H1 (cell line): Measurements from ENCODE around the gene CALU. TPM values are rescaled to one million over a fixed set of nuclear protein-coding genes. Genes with fewer than 3 reads are reported as not detected.

ENCODE experiments used
- CTCF ChIA-PET: fragments of 300-600 bp; sonication (Branson Sonifier 250); formaldehyde crosslinking; loops from one replicate; lab custom pipeline; 2021; ENCODE audit not compliant: partially characterized antibody; lab: Charles Lee
- POLR2A ChIA-PET: fragments of 300-600 bp; sonication (Branson Sonifier 250); formaldehyde crosslinking; loops from one replicate; lab custom pipeline; 2021; ENCODE audit warnings: inconsistent platforms; ENCODE audit not compliant: partially characterized antibody; lab: Charles Lee
- DNase-seq, 2 experiments: peaks; one replicate each; pipeline versions ENCODE4 v3.0.0 to v3.0.0-alpha.2; 2010 to 2022; ENCODE audit warnings: low spot score in 2 of 2, low read depth in 1 of 2, mixed read lengths in 1 of 2
- FAIRE-seq: peaks from 2 replicates; lab custom pipeline; 2011; peaks lifted over from hg19 to GRCh38; lab: Jason Lieb, UNC
- H2AFZ ChIP-seq: 2 replicates; pipeline ENCODE4 v1.8.1; 2012; ENCODE audit warnings: low read length, inconsistent platforms
- H2AK5ac ChIP-seq: 2 replicates; pipeline ENCODE4 v1.6.1; 2013; ENCODE audit warnings: low read depth, low read length
- H2BK120ac ChIP-seq: replicated peaks from 2 replicates; pipeline ENCODE3; 2013; ENCODE audit warnings: low read depth, low read length, inconsistent platforms
- H2BK12ac ChIP-seq: 2 replicates; pipeline ENCODE4 v1.6.1; 2013; ENCODE audit warnings: low read depth, low read length
- H2BK15ac ChIP-seq: 2 replicates; pipeline ENCODE4 v1.6.1; 2013; ENCODE audit warnings: low read length
- H2BK20ac ChIP-seq: 2 replicates; pipeline ENCODE4 v1.6.1; 2013; ENCODE audit warnings: low read length
- H2BK5ac ChIP-seq: 2 replicates; pipeline ENCODE4 v1.6.1; 2013; ENCODE audit warnings: low read depth, low read length
- H3K14ac ChIP-seq: 2 replicates; pipeline ENCODE4 v1.6.1; 2013; ENCODE audit warnings: inconsistent platforms; ENCODE audit not compliant: insufficient read length
- H3K18ac ChIP-seq: 2 replicates; pipeline ENCODE4 v1.6.1; 2013; ENCODE audit warnings: low read length; ENCODE audit errors: extremely low read depth
- H3K23ac ChIP-seq: 2 replicates; pipeline ENCODE4 v1.6.1; 2013; ENCODE audit warnings: inconsistent platforms; ENCODE audit not compliant: insufficient read length
- H3K23me2 ChIP-seq: 2 replicates; pipeline ENCODE4 v1.6.1; 2013; ENCODE audit warnings: low read depth, low read length
- H3K27ac ChIP-seq: 2 replicates; pipeline ENCODE4 v1.6.1; 2011; ENCODE audit warnings: low read depth, low read length, inconsistent platforms
- H3K27me3 ChIP-seq, 4 experiments: replicated peaks in 1 of 4; 1 replicate in 1 of 4; 2 replicates in 3 of 4; pipeline versions ENCODE4 v1.6.1 to v1.8.1; 2011 to 2013; ENCODE audit warnings: low read length in 3 of 4, mild to moderate bottlenecking in 3 of 4, inconsistent platforms in 2 of 4, mixed read lengths in 2 of 4, moderate library complexity in 1 of 4; ENCODE audit not compliant: control insufficient read depth in 3 of 4, insufficient read depth in 3 of 4; ENCODE audit errors: extremely low read depth in 1 of 4
- H3K36me3 ChIP-seq, 4 experiments: 2 replicates each; pipeline versions ENCODE4 v1.6.1 to v1.8.1; 2011 to 2013; ENCODE audit warnings: mild to moderate bottlenecking in 4 of 4, low read length in 3 of 4, moderate library complexity in 2 of 4, control low read depth in 1 of 4, inconsistent platforms in 1 of 4; ENCODE audit not compliant: insufficient read depth in 4 of 4, control insufficient read depth in 2 of 4
- H3K4ac ChIP-seq: replicated peaks from 2 replicates; pipeline ENCODE3; 2013; ENCODE audit warnings: low read length, low read depth, mixed read lengths, inconsistent platforms; ENCODE audit not compliant: insufficient read length
- H3K4me1 ChIP-seq, 4 experiments: replicated peaks in 1 of 4; 1 replicate in 1 of 4; 2 replicates in 3 of 4; pipeline versions ENCODE4 v1.6.1 to v1.8.1; 2011 to 2013; ENCODE audit warnings: low read length in 3 of 4, inconsistent platforms in 2 of 4, mixed read lengths in 1 of 4; ENCODE audit not compliant: insufficient read depth in 4 of 4, control insufficient read depth in 3 of 4
- H3K4me2 ChIP-seq, 2 experiments: 2 replicates each; pipeline versions ENCODE4 v1.6.1 to v1.8.1; 2011 to 2013; ENCODE audit warnings: low read depth in 2 of 2, low read length in 2 of 2, control low read depth in 1 of 2, inconsistent platforms in 1 of 2, mild to moderate bottlenecking in 1 of 2; ENCODE audit not compliant: insufficient read depth in 1 of 2
- H3K4me3 ChIP-seq, 4 experiments: fragments of 200-600, 300-600 bp in 1 of 4; sonication (generic), shearing (Covaris generic), sonication (Bioruptor Twin) in 1 of 4; 2 replicates each; pipeline versions ENCODE4 v1.5.1 to v1.8.1; 2011 to 2016; ENCODE audit warnings: low read length in 4 of 4, low read depth in 3 of 4, control low read depth in 2 of 4, inconsistent platforms in 2 of 4, mild to moderate bottlenecking in 2 of 4, mixed read lengths in 1 of 4, moderate library complexity in 1 of 4; ENCODE audit not compliant: insufficient read depth in 2 of 4; ENCODE audit errors: extremely low read depth in 1 of 4
- H3K56ac ChIP-seq: replicated peaks from 2 replicates; pipeline ENCODE3; 2013; ENCODE audit warnings: low read depth, mild to moderate bottlenecking, mixed read lengths, low read length, inconsistent platforms; ENCODE audit not compliant: insufficient read length
- H3K79me1 ChIP-seq: 2 replicates; pipeline ENCODE4 v1.6.1; 2013; ENCODE audit warnings: low read depth, low read length, control low read depth
- H3K79me2 ChIP-seq, 2 experiments: 2 replicates each; pipeline versions ENCODE4 v1.6.1 to v1.8.1; 2012 to 2013; ENCODE audit warnings: low read length in 2 of 2, mild to moderate bottlenecking in 2 of 2, inconsistent platforms in 1 of 2; ENCODE audit not compliant: insufficient read depth in 2 of 2, control insufficient read depth in 1 of 2
- H3K9ac ChIP-seq, 4 experiments: replicated peaks in 1 of 4; 1 replicate in 1 of 4; 2 replicates in 3 of 4; pipeline versions ENCODE4 v1.6.1 to v1.8.1; 2011 to 2013; ENCODE audit warnings: low read depth in 3 of 4, low read length in 3 of 4, control low read depth in 2 of 4, mild to moderate bottlenecking in 2 of 4, moderate library complexity in 2 of 4, inconsistent platforms in 1 of 4; ENCODE audit errors: extremely low read depth in 1 of 4
- H3K9me3 ChIP-seq, 2 experiments: 2 replicates each; pipeline versions ENCODE4 v1.6.1 to v1.8.1; 2012 to 2013; ENCODE audit warnings: mild to moderate bottlenecking in 2 of 2, moderate library complexity in 2 of 2, control low read depth in 1 of 2, inconsistent platforms in 1 of 2, low read depth in 1 of 2, low read length in 1 of 2, mixed read lengths in 1 of 2; ENCODE audit not compliant: insufficient read depth in 2 of 2
- H4K20me1 ChIP-seq, 2 experiments: replicated peaks in 1 of 2; 2 replicates each; pipeline versions ENCODE3 to v1.8.1; 2011 to 2013; ENCODE audit warnings: inconsistent platforms in 2 of 2, low read length in 2 of 2, mild to moderate bottlenecking in 1 of 2; ENCODE audit not compliant: insufficient read depth in 2 of 2, control insufficient read depth in 1 of 2
- H4K5ac ChIP-seq: 2 replicates; pipeline ENCODE4 v1.6.1; 2013; ENCODE audit warnings: low read length, low read depth, mixed read lengths, inconsistent platforms; ENCODE audit not compliant: insufficient read length
- H4K8ac ChIP-seq: 2 replicates; pipeline ENCODE4 v1.8.0; 2013; ENCODE audit warnings: mild to moderate bottlenecking, moderate library complexity, low read length, inconsistent platforms; ENCODE audit not compliant: insufficient read depth; ENCODE audit errors: extremely low read depth
- H4K91ac ChIP-seq: replicated peaks from 2 replicates; pipeline ENCODE3; 2013; ENCODE audit warnings: low read length, mixed read lengths, inconsistent platforms; ENCODE audit not compliant: insufficient read length
- ATF2 ChIP-seq: IDR thresholded peaks from 2 replicates; pipeline ENCODE4 v1.6.1; 2012; ENCODE audit warnings: low read length, inconsistent platforms
- SAP30 ChIP-seq: fragments of 300-600 bp; sonication (generic); IDR thresholded peaks from 2 replicates; pipeline ENCODE4 v1.7.1; 2012; ENCODE audit warnings: low read length, moderate library complexity, mild to moderate bottlenecking, inconsistent platforms; ENCODE audit not compliant: insufficient read depth, insufficient replicate concordance
- SRF ChIP-seq: IDR thresholded peaks from 2 replicates; pipeline ENCODE4 v1.6.1; 2011; ENCODE audit warnings: mild to moderate bottlenecking, low read depth, low read length, moderate library complexity
- WGBS, 2 experiments: shearing (Covaris generic) in 1 of 2; methylation state at CpG; one replicate each; pipeline versions ENCODE4 v1.1.6 to v1.1.7; 2013 to 2015; ENCODE audit warnings: low lambda C conversion rate in 2 of 2, mixed read lengths in 2 of 2, inconsistent platforms in 1 of 2, low coverage in 1 of 2, missing lambda C conversion rate in 1 of 2; ENCODE audit not compliant: insufficient replicate concordance in 2 of 2, insufficient coverage in 1 of 2, insufficient read length in 1 of 2; ENCODE audit errors: extremely low coverage in 1 of 2, missing lambda C conversion rate in 1 of 2; 5-methylcytosine and 5-hydroxymethylcytosine counted together
- polyA plus RNA-seq, 7 experiments: library from polyadenylated mRNA; depleted of rRNA in 3 of 7; stranded (reverse) in 5 of 7; unstranded in 2 of 7; fragments of >200 nt in 5 of 7; fragments of 200-250 nt in 2 of 7; gene quantifications; 1 replicate in 5 of 7; 2 replicates in 1 of 7; 4 replicates in 1 of 7; pipeline versions ENCODE4 v1.2.1 to v1.2.3, GENCODE V29; 2011 to 2013; ENCODE audit warnings: missing spikeins in 2 of 7, mixed read lengths in 2 of 7
- total RNA-seq: library from RNA; stranded (reverse); fragmentation: NEBNext Ultra II Directional; extraction: Animal tissue kit (Norgen Biotek cat#: 25700); gene quantifications from 2 replicates; pipeline ENCODE4 v1.2.1, GENCODE V29; 2021
- TF ChIP-seq, protein P1 (sequence below): IDR thresholded peaks from 2 replicates; pipeline ENCODE4 v1.6.1; 2011; ENCODE audit warnings: low read depth, mild to moderate bottlenecking, low read length; ENCODE audit not compliant: insufficient read depth

The CALU gene
- total and polyA plus RNA-seq, 2 of the 8 experiments (the other 6 are each of a cell fraction or from before 2014, with no cell fraction given) = 67.2 to 170 TPM

DNA sequence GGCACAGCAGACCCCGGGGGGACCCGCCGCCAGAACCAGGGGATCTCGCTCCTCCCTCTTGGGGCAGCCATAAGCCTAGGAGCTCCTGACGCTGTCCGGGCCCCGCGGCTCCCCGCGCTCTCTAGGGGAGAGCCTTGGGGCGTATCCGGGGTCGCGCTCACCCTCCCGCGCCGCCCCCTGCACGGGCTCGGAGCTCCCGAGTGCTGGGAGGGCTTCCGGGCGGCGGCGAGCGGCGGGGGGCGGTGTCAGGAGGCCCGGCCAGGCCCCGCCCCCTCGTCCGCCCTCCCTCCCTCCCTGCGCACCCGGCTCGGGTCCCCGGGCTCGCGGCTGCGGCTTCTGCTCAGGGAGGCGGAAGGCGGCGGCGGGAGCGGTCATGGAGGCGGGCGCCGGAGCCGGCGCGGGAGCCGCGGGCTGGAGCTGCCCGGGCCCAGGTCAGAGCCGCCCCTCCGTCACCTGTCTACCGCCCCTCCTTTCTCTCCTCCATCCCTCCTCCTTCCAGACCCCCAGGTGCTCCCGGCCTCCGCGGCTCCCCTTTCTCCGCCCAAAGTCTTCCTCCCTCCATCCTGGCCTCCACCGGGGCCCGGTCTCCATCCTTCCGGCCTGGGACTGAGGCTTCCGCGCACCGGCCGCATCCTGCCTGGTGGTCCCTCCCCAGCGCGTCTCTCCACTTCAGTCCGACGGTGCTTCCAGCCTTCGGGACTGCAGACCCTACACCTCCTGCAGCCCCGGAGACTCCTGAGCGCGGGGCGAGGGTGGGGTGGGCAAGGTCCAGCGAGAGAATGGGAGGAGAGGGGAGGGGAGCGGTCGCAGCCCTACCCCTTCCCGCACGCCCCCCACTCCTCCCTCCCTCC is 52.2 kb downstream of the CALU start, which contains the start of gene CCDC136:
TSS of gene CCDC136 (plus strand) at position 848 of the 851 bp plus-strand sequence. CDS start 444 bp downstream, outside the sequence.
- H3K27ac ChIP-seq = no peak within 1 kb of the TSS
- peaks cover 0 to 4% (median under 1%) of the 10 kb centered on the region in 4 experiments; a peak in 3 of 8 replicates for H3K36me3 ChIP-seq
- H3K79me2 ChIP-seq = no peaks in the 10 kb centered on the region
- peak within 1 kb of the TSS; percentile 66 for H4K8ac ChIP-seq
- H2AK5ac ChIP-seq = no peak within 1 kb of the TSS
- H4K5ac ChIP-seq = peak within 1 kb of the TSS; percentile 39
- DNase-seq (peak in 1 of 2 experiments; percentile 86), FAIRE-seq (no peak)
- no peaks in the 10 kb centered on the region; a peak in 1 of 7 replicates for H3K27me3 ChIP-seq
- H2BK5ac ChIP-seq = peak within 1 kb of the TSS; percentile 88; the same call in 1 of the 2 replicates
- ChIA-PET CTCF (interaction anchor here (1.0 to 5.8 kb wide), 4 partner anchors 21 to 90 kb away, joined by 3 to 42 read pairs (median 3); no protein-coding TSS in a partner anchor), POLR2A (interaction anchor here (0.7 to 1.2 kb wide), 4 partner anchors 16 to 52 kb away, joined by 3 to 5 read pairs (median 4); no protein-coding TSS in a partner anchor)
- no peaks in the 10 kb centered on the region for H4K20me1 ChIP-seq
- H2BK15ac ChIP-seq = no peak within 1 kb of the TSS; the same call in 1 of the 2 replicates
- peak within 1 kb of the TSS; percentile 12 to 59 (median 32); a peak in 6 of 7 replicates for H3K9ac ChIP-seq
- peak within 1 kb of the TSS; percentile 83 for H3K18ac ChIP-seq
- peak within 1 kb of the TSS; percentile 39; the same call in 1 of the 2 replicates for H2BK12ac ChIP-seq
- peak within 1 kb of the TSS; percentile 75 for H3K56ac ChIP-seq
- H3K4me2 ChIP-seq = peak within 1 kb of the TSS; percentile 92 to 97
- H2BK120ac ChIP-seq = no peak within 1 kb of the TSS
- no peak within 1 kb of the TSS for H3K14ac ChIP-seq
- no peak within 1 kb of the TSS for H2BK20ac ChIP-seq
- peaks cover 6 to 11% (median 8%) of the 10 kb centered on the region in 4 experiments for H3K4me1 ChIP-seq
- H3K9me3 ChIP-seq = no peaks in the 10 kb centered on the region
- H2AFZ ChIP-seq = 0 out of 2 replicates have a peak within 1 kb of the TSS, but pooled peaks have one; percentile 61
- H3K23me2 ChIP-seq = peaks cover 8% of the 10 kb centered on the region; the same call in 1 of the 2 replicates
- no peak within 1 kb of the TSS for H3K23ac ChIP-seq
- no peaks in the 10 kb centered on the region for H3K79me1 ChIP-seq
- H4K91ac ChIP-seq = peak within 1 kb of the TSS; percentile 38
- peak within 1 kb of the TSS; percentile 73 to 100 (median 80) for H3K4me3 ChIP-seq
- WGBS, 2 experiments = 2% methylated on average over 15 of the region's 80 CpGs; no CpG with 5 or more reads in 1 of the 2 experiments
- no peak within 1 kb of the TSS for H3K4ac ChIP-seq
- no peak for TF ChIP-seq SRF
- TF ChIP-seq, protein P1, sequence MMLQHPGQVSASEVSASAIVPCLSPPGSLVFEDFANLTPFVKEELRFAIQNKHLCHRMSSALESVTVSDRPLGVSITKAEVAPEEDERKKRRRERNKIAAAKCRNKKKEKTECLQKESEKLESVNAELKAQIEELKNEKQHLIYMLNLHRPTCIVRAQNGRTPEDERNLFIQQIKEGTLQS = no peak
- TF ChIP-seq SAP30 = peak; percentile 20
- TF ChIP-seq ATF2 = no peak
